WTC11 (cell line): ENCODE measurements around the gene RBM7. TPM values are rescaled to one million over a fixed set of nuclear protein-coding genes. Genes with fewer than 3 reads are reported as not detected.

Experiments
- ATAC-seq: fragments of 200-7000 bp; cut with Tn5 transposase; 2 replicates; pipeline ENCODE4 v1.10.0; 2021; ENCODE audit warnings: mild to moderate bottlenecking, moderate library complexity
- CTCF ChIA-PET: fragments of 300-600 bp; sonication (Branson Sonifier 250); formaldehyde crosslinking; loops from one replicate; lab custom pipeline; 2021; ENCODE audit warnings: antibody characterized with exemption; lab: Charles Lee
- POLR2A ChIA-PET: fragments of 350-600 bp; sonication (Branson Sonifier 250); formaldehyde crosslinking; loops from one replicate; lab custom pipeline; 2021; ENCODE audit warnings: antibody characterized with exemption; lab: Charles Lee
- DNase-seq: peaks from one replicate; pipeline ENCODE4 v3.0.0; 2021; ENCODE audit warnings: low spot score
- H3K27ac Mint-ChIP-seq: 2 replicates; pipeline ENCODE4 v1.8.0; 2021; ENCODE audit warnings: mixed read lengths
- H3K27me3 Mint-ChIP-seq: 2 replicates; pipeline ENCODE4 v1.8.0; 2021; ENCODE audit warnings: low read depth, mild to moderate bottlenecking, moderate library complexity, mixed read lengths
- H3K36me3 Mint-ChIP-seq: 2 replicates; pipeline ENCODE4 v1.8.0; 2021; ENCODE audit warnings: mixed read lengths
- H3K4me1 Mint-ChIP-seq: 2 replicates; pipeline ENCODE4 v1.8.0; 2022; ENCODE audit warnings: mixed read lengths
- H3K4me3 Mint-ChIP-seq: 2 replicates; pipeline ENCODE4 v1.8.0; 2021; ENCODE audit warnings: mild to moderate bottlenecking, moderate library complexity, mixed read lengths
- H3K9me3 Mint-ChIP-seq: 2 replicates; pipeline ENCODE4 v1.8.0; 2021; ENCODE audit warnings: mixed read lengths
- CREB1 ChIP-seq: sonication (generic); formaldehyde crosslinking; IDR thresholded peaks from 2 replicates; pipeline ENCODE4 v1.8.0; 2023; ENCODE audit warnings: mild to moderate bottlenecking, missing genetic modification reagents
- MYBL2 ChIP-seq: sonication (generic); formaldehyde crosslinking; IDR thresholded peaks from 2 replicates; pipeline ENCODE4 v1.8.1; 2023; ENCODE audit warnings: mild to moderate bottlenecking, moderate library complexity, missing genetic modification reagents
- ZNF219 ChIP-seq: sonication (generic); formaldehyde crosslinking; IDR thresholded peaks from 2 replicates; pipeline ENCODE4 v1.8.0; 2023; ENCODE audit warnings: missing genetic modification reagents, mild to moderate bottlenecking, borderline replicate concordance
- ZNF263 ChIP-seq: sonication (generic); formaldehyde crosslinking; IDR thresholded peaks from 2 replicates; pipeline ENCODE4 v1.8.1; 2022; ENCODE audit warnings: low read depth, mild to moderate bottlenecking, moderate library complexity, missing genetic modification reagents
- ZNF396 ChIP-seq: fragments of 250-450 bp; sonication (Bioruptor Pico); IDR thresholded peaks from 2 replicates; pipeline ENCODE4 v1.8.0; 2021; ENCODE audit warnings: mild to moderate bottlenecking, moderate library complexity, borderline replicate concordance
- total RNA-seq: library from RNA; stranded (reverse); gene quantifications from 3 replicates; pipeline ENCODE4 v1.2.3, GENCODE V29; 2021
- TF ChIP-seq, protein P1 (sequence below): sonication (generic); formaldehyde crosslinking; IDR thresholded peaks from 2 replicates; pipeline ENCODE4 v1.8.1; 2023; ENCODE audit warnings: mild to moderate bottlenecking, missing genetic modification reagents, borderline replicate concordance
- TF ChIP-seq, protein P2 (sequence below): sonication (generic); formaldehyde crosslinking; IDR thresholded peaks from 2 replicates; pipeline ENCODE4 v1.8.0; 2022; ENCODE audit warnings: mild to moderate bottlenecking, missing genetic modification reagents
- TF ChIP-seq, protein P3 (sequence below): sonication (generic); formaldehyde crosslinking; IDR thresholded peaks from 2 replicates; pipeline ENCODE4 v1.8.1; 2023; ENCODE audit warnings: mild to moderate bottlenecking, missing genetic modification reagents
- TF ChIP-seq, protein P4 (sequence below): sonication (generic); formaldehyde crosslinking; IDR thresholded peaks from 2 replicates; pipeline ENCODE4 v1.8.0; 2023; ENCODE audit warnings: missing genetic modification reagents
- TF ChIP-seq, protein P5 (sequence below): sonication (generic); formaldehyde crosslinking; IDR thresholded peaks from 2 replicates; pipeline ENCODE4 v1.8.1; 2022; ENCODE audit warnings: missing genetic modification reagents, borderline replicate concordance
- TF ChIP-seq, protein P6 (sequence below): fragments of 250-450 bp; sonication (Bioruptor Pico); IDR thresholded peaks from 2 replicates; pipeline ENCODE4 v2.1.2; 2022; ENCODE audit warnings: mild to moderate bottlenecking, moderate library complexity
- TF ChIP-seq, protein P7 (sequence below): sonication (generic); formaldehyde crosslinking; conservative IDR thresholded peaks from 2 replicates; pipeline ENCODE4 v1.8.1; 2022; ENCODE audit warnings: mild to moderate bottlenecking, missing genetic modification reagents

The RBM7 gene
- total RNA-seq, 1 experiment from 2014 or later, result 38.1 TPM

DNA sequence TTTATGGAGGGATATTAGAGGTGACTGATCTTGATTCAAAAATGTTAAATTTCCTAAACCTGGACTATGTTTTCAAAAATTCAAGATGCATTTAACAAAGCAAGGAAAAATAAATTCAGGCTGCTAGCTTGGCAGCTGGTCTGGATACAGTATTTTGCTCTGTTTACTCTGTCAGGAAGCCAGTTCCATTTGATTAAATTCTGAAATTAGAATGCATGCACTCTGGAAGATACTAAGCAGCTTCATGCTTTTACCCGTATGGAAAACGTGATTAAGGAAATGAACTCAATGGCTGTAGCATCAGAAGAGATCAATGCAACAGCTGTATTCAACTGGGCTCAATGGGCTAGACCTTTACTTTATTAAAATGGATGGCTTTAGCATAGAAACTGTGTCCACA lies 14.3 kb upstream of the RBM7 start (continued):
- TF ChIP-seq, protein P1, sequence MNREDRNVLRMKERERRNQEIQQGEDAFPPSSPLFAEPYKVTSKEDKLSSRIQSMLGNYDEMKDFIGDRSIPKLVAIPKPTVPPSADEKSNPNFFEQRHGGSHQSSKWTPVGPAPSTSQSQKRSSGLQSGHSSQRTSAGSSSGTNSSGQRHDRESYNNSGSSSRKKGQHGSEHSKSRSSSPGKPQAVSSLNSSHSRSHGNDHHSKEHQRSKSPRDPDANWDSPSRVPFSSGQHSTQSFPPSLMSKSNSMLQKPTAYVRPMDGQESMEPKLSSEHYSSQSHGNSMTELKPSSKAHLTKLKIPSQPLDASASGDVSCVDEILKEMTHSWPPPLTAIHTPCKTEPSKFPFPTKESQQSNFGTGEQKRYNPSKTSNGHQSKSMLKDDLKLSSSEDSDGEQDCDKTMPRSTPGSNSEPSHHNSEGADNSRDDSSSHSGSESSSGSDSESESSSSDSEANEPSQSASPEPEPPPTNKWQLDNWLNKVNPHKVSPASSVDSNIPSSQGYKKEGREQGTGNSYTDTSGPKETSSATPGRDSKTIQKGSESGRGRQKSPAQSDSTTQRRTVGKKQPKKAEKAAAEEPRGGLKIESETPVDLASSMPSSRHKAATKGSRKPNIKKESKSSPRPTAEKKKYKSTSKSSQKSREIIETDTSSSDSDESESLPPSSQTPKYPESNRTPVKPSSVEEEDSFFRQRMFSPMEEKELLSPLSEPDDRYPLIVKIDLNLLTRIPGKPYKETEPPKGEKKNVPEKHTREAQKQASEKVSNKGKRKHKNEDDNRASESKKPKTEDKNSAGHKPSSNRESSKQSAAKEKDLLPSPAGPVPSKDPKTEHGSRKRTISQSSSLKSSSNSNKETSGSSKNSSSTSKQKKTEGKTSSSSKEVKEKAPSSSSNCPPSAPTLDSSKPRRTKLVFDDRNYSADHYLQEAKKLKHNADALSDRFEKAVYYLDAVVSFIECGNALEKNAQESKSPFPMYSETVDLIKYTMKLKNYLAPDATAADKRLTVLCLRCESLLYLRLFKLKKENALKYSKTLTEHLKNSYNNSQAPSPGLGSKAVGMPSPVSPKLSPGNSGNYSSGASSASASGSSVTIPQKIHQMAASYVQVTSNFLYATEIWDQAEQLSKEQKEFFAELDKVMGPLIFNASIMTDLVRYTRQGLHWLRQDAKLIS, result no peak
- TF ChIP-seq ZNF219 (CRISPR knock-in tag), result no peak

DNA sequence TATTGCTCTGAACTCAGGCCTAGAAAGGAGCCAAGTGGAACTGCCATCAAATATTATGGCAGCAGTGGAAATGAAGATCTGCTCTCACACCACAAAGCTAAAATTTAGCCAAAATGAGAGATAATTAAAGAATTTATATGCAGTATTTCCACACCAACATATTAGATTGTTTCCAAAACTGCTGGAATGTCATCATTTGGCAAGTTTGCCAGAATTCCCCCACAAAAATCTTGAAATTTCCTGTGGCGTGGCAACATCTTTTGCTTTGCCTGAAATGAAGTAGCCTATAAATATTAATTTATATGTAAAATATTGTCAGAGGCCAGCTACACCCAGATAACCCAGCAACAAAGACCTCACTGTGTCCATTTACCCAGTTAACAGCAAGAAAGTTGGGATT lies 13.9 kb upstream of the RBM7 start:
- ATAC-seq, result no peak
- H3K4me3 Mint-ChIP-seq, result no peak overlapping the region
- H3K27ac Mint-ChIP-seq, result no peak overlapping the region
- H3K27me3 Mint-ChIP-seq, result no peaks in the 10 kb centered on the region; the same call in 1 of the 2 replicates
- no peak for DNase-seq
- peaks cover 4% of the 10 kb centered on the region; the same call in 1 of the 2 replicates for H3K36me3 Mint-ChIP-seq
- ChIA-PET POLR2A (no interaction called here), CTCF (interaction anchor here (0.9 kb wide), 1 partner anchor 9 kb away, joined by 3 read pairs; no protein-coding TSS in a partner anchor)
- peaks cover 18% of the 10 kb centered on the region for H3K9me3 Mint-ChIP-seq
- no peaks in the 10 kb centered on the region for H3K4me1 Mint-ChIP-seq
- TF ChIP-seq ZNF396 (CRISPR knock-in tag), result no peak
- TF ChIP-seq, protein P2, sequence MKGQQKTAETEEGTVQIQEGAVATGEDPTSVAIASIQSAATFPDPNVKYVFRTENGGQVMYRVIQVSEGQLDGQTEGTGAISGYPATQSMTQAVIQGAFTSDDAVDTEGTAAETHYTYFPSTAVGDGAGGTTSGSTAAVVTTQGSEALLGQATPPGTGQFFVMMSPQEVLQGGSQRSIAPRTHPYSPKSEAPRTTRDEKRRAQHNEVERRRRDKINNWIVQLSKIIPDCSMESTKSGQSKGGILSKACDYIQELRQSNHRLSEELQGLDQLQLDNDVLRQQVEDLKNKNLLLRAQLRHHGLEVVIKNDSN, result no peak
- TF ChIP-seq, protein P3, sequence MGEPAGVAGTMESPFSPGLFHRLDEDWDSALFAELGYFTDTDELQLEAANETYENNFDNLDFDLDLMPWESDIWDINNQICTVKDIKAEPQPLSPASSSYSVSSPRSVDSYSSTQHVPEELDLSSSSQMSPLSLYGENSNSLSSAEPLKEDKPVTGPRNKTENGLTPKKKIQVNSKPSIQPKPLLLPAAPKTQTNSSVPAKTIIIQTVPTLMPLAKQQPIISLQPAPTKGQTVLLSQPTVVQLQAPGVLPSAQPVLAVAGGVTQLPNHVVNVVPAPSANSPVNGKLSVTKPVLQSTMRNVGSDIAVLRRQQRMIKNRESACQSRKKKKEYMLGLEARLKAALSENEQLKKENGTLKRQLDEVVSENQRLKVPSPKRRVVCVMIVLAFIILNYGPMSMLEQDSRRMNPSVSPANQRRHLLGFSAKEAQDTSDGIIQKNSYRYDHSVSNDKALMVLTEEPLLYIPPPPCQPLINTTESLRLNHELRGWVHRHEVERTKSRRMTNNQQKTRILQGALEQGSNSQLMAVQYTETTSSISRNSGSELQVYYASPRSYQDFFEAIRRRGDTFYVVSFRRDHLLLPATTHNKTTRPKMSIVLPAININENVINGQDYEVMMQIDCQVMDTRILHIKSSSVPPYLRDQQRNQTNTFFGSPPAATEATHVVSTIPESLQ (CRISPR knock-in tag), result no peak
- TF ChIP-seq CREB1, result no peak
- TF ChIP-seq, protein P4, sequence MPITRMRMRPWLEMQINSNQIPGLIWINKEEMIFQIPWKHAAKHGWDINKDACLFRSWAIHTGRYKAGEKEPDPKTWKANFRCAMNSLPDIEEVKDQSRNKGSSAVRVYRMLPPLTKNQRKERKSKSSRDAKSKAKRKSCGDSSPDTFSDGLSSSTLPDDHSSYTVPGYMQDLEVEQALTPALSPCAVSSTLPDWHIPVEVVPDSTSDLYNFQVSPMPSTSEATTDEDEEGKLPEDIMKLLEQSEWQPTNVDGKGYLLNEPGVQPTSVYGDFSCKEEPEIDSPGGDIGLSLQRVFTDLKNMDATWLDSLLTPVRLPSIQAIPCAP (CRISPR knock-in tag), result no peak
- TF ChIP-seq MYBL2, result no peak
- TF ChIP-seq, protein P5, sequence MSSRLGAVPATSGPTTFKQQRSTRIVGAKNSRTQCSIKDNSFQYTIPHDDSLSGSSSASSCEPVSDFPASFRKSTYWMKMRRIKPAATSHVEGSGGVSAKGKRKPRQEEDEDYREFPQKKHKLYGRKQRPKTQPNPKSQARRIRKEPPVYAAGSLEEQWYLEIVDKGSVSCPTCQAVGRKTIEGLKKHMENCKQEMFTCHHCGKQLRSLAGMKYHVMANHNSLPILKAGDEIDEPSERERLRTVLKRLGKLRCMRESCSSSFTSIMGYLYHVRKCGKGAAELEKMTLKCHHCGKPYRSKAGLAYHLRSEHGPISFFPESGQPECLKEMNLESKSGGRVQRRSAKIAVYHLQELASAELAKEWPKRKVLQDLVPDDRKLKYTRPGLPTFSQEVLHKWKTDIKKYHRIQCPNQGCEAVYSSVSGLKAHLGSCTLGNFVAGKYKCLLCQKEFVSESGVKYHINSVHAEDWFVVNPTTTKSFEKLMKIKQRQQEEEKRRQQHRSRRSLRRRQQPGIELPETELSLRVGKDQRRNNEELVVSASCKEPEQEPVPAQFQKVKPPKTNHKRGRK (CRISPR knock-in tag), result no peak
- TF ChIP-seq, protein P6, sequence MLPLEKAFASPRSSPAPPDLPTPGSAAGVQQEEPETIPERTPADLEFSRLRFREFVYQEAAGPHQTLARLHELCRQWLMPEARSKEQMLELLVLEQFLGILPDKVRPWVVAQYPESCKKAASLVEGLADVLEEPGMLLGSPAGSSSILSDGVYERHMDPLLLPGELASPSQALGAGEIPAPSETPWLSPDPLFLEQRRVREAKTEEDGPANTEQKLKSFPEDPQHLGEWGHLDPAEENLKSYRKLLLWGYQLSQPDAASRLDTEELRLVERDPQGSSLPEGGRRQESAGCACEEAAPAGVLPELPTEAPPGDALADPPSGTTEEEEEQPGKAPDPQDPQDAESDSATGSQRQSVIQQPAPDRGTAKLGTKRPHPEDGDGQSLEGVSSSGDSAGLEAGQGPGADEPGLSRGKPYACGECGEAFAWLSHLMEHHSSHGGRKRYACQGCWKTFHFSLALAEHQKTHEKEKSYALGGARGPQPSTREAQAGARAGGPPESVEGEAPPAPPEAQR (CRISPR knock-in tag), result no peak
- TF ChIP-seq, protein P7, sequence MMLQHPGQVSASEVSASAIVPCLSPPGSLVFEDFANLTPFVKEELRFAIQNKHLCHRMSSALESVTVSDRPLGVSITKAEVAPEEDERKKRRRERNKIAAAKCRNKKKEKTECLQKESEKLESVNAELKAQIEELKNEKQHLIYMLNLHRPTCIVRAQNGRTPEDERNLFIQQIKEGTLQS (CRISPR knock-in tag), result no peak
- TF ChIP-seq ZNF263, result no peak
